ENCODE measurements around the gene UBE2A.

UBE2A gene

GRCh38 chrX:119574394-119575266 is at the start of gene UBE2A:
Gene UBE2A, plus strand, starts transcription at chrX:119574563. Its CDS starts 149 bp downstream, at chrX:119574712.
- peak; percentile 72 to 83 for DNase-seq

- DNase-seq, result no peak
Measured at GRCh38 chrX:119529345-119530276, 44.8 kb upstream of the UBE2A start.

GRCh38 chrX:119537487-119537886 is 36.9 kb upstream of the UBE2A start:
- DNase-seq, result no peak

- no peak for DNase-seq
Measured at GRCh38 chrX:119539872-119540271, 34.5 kb upstream of the UBE2A start.

GRCh38 chrX:119541188-119541587 is 33.2 kb upstream of the UBE2A start:
- no peak for DNase-seq

- no peak for DNase-seq
Measured at GRCh38 chrX:119549327-119550016, 24.9 kb upstream of the UBE2A start.

- DNase-seq, result no peak
Measured at GRCh38 chrX:119552508-119552907, 21.9 kb upstream of the UBE2A start.

GRCh38 chrX:119565107-119565663 is 9.2 kb upstream of the UBE2A start, which contains the start of gene STEEP1:
Gene STEEP1, minus strand, starts transcription at chrX:119565409. Its CDS starts 54 bp downstream, at chrX:119565355.
- DNase-seq, result peak; percentile 90 to 92

- no peak for DNase-seq
Measured at GRCh38 chrX:119570351-119570835, 4.0 kb upstream of the UBE2A start.

- DNase-seq, result no peak
Measured at GRCh38 chrX:119573222-119573621, 1.1 kb upstream of the UBE2A start.

GRCh38 chrX:119573840-119574393 is 446 bp upstream of the UBE2A start:
- DNase-seq, result peak; percentile 16 to 28

- DNase-seq, result no peak
Measured at GRCh38 chrX:119579414-119579813, 5.1 kb downstream of the UBE2A start.

- no peak for DNase-seq
Measured at GRCh38 chrX:119583431-119584059, 9.2 kb downstream of the UBE2A start.

- no peak for DNase-seq
Measured at GRCh38 chrX:119589810-119590209, 15.4 kb downstream of the UBE2A start.

GRCh38 chrX:119602701-119603255 is 28.4 kb downstream of the UBE2A start:
- DNase-seq, result no peak

GRCh38 chrX:119604766-119605463 is 30.6 kb downstream of the UBE2A start:
- DNase-seq, result no peak

GRCh38 chrX:119605464-119606279 is 31.3 kb downstream of the UBE2A start:
- peak in 1 of 2 experiments; percentile 25 for DNase-seq

GRCh38 chrX:119606280-119607017 is 32.1 kb downstream of the UBE2A start, which contains the start of gene NKRF:
Gene NKRF, minus strand, starts transcription at chrX:119606424.
- DNase-seq, result peak; percentile 81 to 88

GRCh38 chrX:119607018-119607389 is 32.6 kb downstream of the UBE2A start:
- DNase-seq, result no peak

All from Kasumi-1 (cell line).